Glutamatergic neuron (in vitro differentiated cells): Measurements from ENCODE around the gene TEX52. TPM values are rescaled to one million over a fixed set of nuclear protein-coding genes. Genes with fewer than 3 reads are reported as not detected.

Experiments
- DNase-seq: peaks from one replicate; pipeline ENCODE4 v3.0.0; 2022
- H3K27ac Mint-ChIP-seq: one replicate; pipeline ENCODE4 v1.8.0; 2020; ENCODE audit warnings: mild to moderate bottlenecking, mixed read lengths, inconsistent platforms; ENCODE audit not compliant: unreplicated experiment
- H3K27me3 Mint-ChIP-seq: one replicate; pipeline ENCODE4 v1.8.0; 2020; ENCODE audit warnings: mild to moderate bottlenecking, moderate library complexity, mixed read lengths, inconsistent platforms; ENCODE audit not compliant: unreplicated experiment
- H3K36me3 Mint-ChIP-seq: one replicate; pipeline ENCODE4 v1.8.0; 2020; ENCODE audit warnings: mild to moderate bottlenecking, mixed read lengths, inconsistent platforms; ENCODE audit not compliant: unreplicated experiment
- H3K4me1 Mint-ChIP-seq: one replicate; pipeline ENCODE4 v1.8.0; 2020; ENCODE audit warnings: mild to moderate bottlenecking, low read depth, mixed read lengths, inconsistent platforms; ENCODE audit not compliant: unreplicated experiment
- H3K4me3 Mint-ChIP-seq: one replicate; pipeline ENCODE4 v1.8.0; 2020; ENCODE audit warnings: mild to moderate bottlenecking, mixed read lengths, inconsistent platforms; ENCODE audit not compliant: unreplicated experiment
- H3K9me3 Mint-ChIP-seq: one replicate; pipeline ENCODE4 v1.8.0; 2020; ENCODE audit warnings: mild to moderate bottlenecking, moderate library complexity, mixed read lengths, inconsistent platforms; ENCODE audit not compliant: unreplicated experiment
- long read RNA-seq: library from polyadenylated mRNA; unstranded; transcript quantifications from one replicate; pipeline ENCODE4 v2.0.0, GENCODE V29; 2020; ENCODE audit not compliant: unreplicated experiment
- total RNA-seq: library from RNA; stranded (reverse); fragmentation: NEBNext Ultra II Directional; extraction: Animal tissue kit (Norgen Biotek cat#: 25700); gene quantifications from one replicate; pipeline ENCODE4 v1.2.1, GENCODE V29; 2021; ENCODE audit not compliant: unreplicated experiment
- TF ChIP-seq, protein P1 (sequence below): fragments of 200-600 bp; sonication (generic); IDR thresholded peaks from one replicate; pipeline ENCODE4 v1.5.0; 2021; ENCODE audit not compliant: partially characterized antibody, unreplicated experiment

The TEX52 gene
- not detected for total RNA-seq
- long read RNA-seq = 0 reads

DNA sequence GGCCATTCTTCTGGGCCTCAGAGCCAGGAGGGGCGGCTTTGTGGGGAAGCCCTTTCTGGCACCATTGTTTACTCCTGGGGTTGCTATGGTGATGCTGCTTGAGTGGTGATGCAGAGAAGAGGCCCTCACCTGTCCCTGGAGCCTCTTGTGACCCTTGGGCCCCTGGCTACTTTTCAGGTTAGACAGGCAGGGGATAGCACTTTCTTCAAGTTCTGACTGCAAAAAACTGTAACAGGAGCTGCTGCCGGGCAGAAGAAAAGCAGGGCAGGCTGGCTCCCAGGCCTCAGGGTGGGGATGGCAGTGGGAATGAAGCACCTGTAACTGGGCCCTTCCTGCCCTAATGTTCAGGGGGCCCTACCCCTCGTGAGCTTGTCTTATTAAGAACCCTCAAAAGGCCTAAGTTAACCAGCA, at the start of gene TEX52:
Gene TEX52 (minus strand): TSS at position 19 of the 411 bp plus-strand sequence. CDS start 13 bp downstream, at position 6.
- no peak for DNase-seq
- peaks cover 3% of the 10 kb centered on the region for H3K9me3 Mint-ChIP-seq
- H3K4me3 Mint-ChIP-seq = no peak within 1 kb of the TSS
- TF ChIP-seq, protein P1, sequence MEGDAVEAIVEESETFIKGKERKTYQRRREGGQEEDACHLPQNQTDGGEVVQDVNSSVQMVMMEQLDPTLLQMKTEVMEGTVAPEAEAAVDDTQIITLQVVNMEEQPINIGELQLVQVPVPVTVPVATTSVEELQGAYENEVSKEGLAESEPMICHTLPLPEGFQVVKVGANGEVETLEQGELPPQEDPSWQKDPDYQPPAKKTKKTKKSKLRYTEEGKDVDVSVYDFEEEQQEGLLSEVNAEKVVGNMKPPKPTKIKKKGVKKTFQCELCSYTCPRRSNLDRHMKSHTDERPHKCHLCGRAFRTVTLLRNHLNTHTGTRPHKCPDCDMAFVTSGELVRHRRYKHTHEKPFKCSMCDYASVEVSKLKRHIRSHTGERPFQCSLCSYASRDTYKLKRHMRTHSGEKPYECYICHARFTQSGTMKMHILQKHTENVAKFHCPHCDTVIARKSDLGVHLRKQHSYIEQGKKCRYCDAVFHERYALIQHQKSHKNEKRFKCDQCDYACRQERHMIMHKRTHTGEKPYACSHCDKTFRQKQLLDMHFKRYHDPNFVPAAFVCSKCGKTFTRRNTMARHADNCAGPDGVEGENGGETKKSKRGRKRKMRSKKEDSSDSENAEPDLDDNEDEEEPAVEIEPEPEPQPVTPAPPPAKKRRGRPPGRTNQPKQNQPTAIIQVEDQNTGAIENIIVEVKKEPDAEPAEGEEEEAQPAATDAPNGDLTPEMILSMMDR = no peak
- H3K27me3 Mint-ChIP-seq = no peaks in the 10 kb centered on the region
- H3K4me1 Mint-ChIP-seq = no peaks in the 10 kb centered on the region
- H3K36me3 Mint-ChIP-seq = no peaks in the 10 kb centered on the region
- no peak within 1 kb of the TSS for H3K27ac Mint-ChIP-seq

DNA sequence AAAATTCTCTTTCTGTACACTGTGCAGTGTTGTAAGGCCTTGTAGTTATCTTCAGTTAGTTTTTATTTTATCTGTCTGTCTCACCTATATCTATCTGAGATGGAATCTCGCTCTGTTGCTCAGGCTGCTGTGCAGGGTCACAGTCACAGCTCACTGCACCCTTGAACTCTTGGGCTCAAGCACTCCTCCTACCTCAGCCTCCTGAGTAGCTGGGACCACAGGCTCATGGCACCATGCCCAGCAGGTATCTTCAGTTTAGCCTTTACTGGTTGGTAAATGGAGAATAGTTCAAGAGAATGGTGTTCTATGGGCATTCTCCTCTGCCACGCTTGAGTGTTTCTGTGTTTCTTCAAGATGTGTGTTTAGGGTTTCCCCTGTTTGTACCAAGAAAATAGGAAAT, 47.4 kb upstream of the TEX52 start:
- no peaks in the 10 kb centered on the region for H3K9me3 Mint-ChIP-seq
- TF ChIP-seq, protein P1 = no peak
- no peak overlapping the region for H3K4me3 Mint-ChIP-seq
- no peak for DNase-seq
- no peaks in the 10 kb centered on the region for H3K36me3 Mint-ChIP-seq
- no peaks in the 10 kb centered on the region for H3K4me1 Mint-ChIP-seq
- H3K27me3 Mint-ChIP-seq = no peaks in the 10 kb centered on the region
- H3K27ac Mint-ChIP-seq = no peak overlapping the region

DNA sequence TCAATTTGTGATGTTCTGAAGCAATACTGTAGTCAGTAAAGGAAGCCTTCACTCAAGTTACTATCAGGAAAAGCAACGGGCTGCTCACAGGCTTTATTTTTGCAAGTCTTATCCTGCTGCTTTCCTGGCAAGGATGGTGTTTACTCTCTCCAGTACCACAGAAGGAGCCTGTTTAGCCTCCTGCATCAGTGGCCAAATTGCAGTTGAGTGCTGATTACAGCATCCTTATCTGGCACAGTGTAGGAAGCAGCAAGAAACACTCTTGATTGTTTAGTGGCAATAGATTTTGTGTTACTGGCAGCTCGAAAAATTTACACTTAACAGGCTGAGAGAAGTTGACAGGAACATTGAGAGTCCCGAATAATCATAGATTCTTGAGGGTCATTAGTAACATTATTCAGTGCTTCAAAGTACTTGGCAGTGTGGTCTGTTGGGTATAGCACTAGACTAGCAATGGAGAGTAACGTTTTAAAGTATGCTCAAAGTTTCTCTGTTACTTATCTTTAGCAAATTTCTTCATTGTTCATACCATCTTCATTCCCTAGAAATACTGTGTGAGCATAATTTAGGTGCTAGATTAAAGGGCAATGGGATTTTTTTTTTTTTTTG, 45.5 kb upstream of the TEX52 start:
- H3K4me1 Mint-ChIP-seq = no peaks in the 10 kb centered on the region
- TF ChIP-seq, protein P1 = no peak
- no peaks in the 10 kb centered on the region for H3K27me3 Mint-ChIP-seq
- H3K27ac Mint-ChIP-seq = no peak overlapping the region
- no peak for DNase-seq
- no peaks in the 10 kb centered on the region for H3K9me3 Mint-ChIP-seq
- no peak overlapping the region for H3K4me3 Mint-ChIP-seq
- H3K36me3 Mint-ChIP-seq = no peaks in the 10 kb centered on the region

DNA sequence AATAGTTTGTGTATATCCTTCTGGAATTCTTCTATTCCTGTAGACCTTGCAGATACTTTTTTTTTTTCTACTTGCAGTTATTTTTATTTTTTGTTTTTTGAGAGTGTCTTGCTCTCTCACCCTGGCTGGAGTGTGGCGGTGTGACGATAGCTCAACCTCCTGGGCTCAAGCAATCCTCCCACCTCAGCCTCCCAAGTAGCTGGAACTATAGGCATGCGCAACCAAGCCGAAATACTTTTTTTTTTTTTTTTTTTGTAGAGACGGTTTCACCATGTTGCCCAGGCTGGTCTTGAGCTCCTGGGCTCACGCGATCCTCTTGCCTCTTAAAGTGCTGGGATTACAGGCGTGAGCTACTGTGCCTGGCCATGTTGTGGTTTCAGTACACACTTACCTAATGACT, 43.8 kb upstream of the TEX52 start:
- Mint-ChIP-seq H3K27ac (no peak overlapping the region), H3K36me3 (no peaks in the 10 kb centered on the region), H3K27me3 (no peaks in the 10 kb centered on the region), H3K4me1 (peaks cover 2% of the 10 kb centered on the region), H3K9me3 (no peaks in the 10 kb centered on the region), H3K4me3 (no peak overlapping the region)
- DNase-seq = no peak
- TF ChIP-seq, protein P1 = no peak

DNA sequence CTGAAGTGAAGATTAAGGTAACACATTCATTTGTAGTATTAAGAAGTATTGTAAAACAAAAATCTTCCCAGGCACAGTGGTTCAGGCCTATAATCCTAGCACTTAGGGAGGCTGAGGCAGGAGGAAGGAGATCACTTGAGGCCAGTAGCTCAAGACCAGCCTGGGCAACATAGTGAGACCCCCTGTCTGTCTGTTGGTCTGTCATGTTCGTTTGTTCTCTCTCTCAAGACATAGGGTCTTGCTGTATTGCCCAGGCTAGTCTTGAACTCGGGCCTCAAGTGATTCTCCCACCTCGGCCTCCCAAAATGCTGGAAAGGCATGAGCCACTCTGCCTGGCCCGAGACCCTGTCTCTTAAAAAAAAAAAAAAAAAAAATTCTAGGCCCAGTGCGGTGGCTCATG, 40.6 kb upstream of the TEX52 start:
- Mint-ChIP-seq H3K4me3 (no peak overlapping the region), H3K4me1 (peaks cover 2% of the 10 kb centered on the region), H3K27ac (no peak overlapping the region), H3K36me3 (no peaks in the 10 kb centered on the region), H3K9me3 (no peaks in the 10 kb centered on the region), H3K27me3 (no peaks in the 10 kb centered on the region)
- no peak for DNase-seq
- TF ChIP-seq, protein P1 = no peak
